ACHN (cell line): Measurements from ENCODE around the gene FLYWCH1.

ENCODE experiments used
- DNase-seq: peaks from one replicate; pipeline ENCODE4 v3.0.0-alpha.2; 2015
- in situ Hi-C: cut with HindIII; loops from 2 replicates; pipeline ENCODE4 v1.10.0; 2017; ENCODE audit warnings: low sequenced_read_pairs, low pct_ligation_motif_present, low pct_unique_long_range_greater_than_20kb

FLYWCH1 gene

DNA sequence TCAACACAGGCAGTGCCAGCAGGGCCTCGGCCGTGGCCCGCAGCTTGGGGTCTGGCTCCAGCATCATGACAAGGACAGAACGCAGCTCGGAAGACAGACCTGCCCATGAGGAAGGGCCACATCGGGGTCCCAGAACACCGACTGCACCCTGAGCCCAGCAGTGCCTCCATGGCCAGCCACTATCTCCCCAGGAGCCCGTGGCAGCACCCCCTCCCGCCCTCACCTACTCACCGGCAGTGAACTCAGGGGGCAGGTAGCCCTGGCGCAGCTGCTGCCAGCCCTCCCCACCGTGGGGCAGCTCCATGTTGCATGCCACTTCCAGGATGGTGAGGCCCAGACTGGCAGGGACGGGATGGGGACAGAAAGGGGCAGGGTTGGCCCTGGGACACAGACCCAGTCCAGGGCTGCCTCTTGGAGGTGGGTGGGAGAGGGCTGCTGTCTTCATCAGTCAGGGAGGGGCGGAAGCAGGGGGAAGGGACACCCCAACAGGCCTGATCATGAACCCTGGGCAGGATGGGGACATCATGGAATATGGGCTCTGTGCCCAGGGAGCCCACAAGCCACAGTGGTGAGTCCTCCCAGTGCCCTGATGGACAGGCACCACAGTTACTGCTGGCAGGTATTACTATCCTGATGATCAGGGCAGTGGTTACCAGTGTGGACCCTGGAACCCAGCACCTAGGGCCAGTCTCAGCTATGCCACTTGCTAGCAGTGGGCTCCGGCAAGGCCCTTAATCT, 62.8 kb downstream of the FLYWCH1 start:
- no peak for DNase-seq
- in situ Hi-C loops: no loop called here

- no peak for DNase-seq
- in situ Hi-C loops: no loop called here
Measured at GRCh38 chr16:2975161-2975795, 63.5 kb downstream of the FLYWCH1 start.

- in situ Hi-C loops: no loop called here
- no peak for DNase-seq
Measured at GRCh38 chr16:2976201-2976600, 64.5 kb downstream of the FLYWCH1 start.

DNA sequence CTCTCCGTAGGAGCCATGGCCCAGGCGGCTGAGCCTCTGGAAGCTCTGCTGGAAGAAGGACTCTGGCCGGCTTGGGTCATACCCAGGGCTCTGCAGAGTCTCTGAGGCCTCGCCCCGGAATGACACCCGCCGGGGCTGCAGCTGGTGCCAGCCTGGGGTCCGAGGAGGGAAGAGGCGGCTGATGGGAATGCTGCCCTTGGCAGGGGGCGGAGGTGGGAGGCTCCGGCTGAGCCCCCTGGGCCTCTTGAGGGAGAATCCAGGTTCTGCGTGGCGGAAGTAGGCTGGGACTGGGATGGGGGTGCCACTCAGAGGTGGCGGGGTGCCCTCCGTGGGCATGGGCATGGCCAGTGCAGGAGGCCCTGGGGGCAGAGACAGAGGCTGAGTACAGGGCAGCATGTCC, 64.9 kb downstream of the FLYWCH1 start:
- in situ Hi-C loops: no loop called here
- DNase-seq: no peak

- in situ Hi-C loops: no loop called here
- no peak for DNase-seq
Measured at GRCh38 chr16:2977440-2977839, 65.7 kb downstream of the FLYWCH1 start.

DNA sequence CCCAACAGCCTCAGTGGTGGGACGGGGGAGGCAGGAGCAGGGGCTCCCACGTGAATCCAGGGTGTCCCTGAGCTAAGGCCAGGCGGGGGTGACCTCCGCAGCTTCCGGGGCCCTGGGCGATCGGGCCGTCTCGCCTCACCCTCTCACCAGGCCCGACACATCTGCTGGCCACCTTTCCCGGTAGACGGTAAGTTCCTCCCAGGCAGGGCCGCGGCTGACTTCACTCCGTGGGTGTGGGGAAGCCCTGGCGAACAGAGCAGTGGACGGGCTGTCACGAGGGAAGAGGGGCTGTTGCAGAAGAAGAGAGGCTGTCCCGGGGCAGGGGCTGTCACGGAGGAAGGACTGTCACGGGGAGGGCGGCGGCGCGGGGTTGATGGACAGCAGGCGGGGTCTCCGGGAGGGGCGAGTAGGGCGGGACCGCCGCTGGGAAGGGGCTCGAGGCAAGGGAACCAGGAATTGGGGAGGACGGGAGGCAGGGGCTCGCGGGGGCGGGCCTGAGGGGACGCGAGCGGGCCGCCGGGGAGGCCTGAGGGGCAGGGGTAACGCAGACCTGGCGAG, 68.0 kb downstream of the FLYWCH1 start:
- in situ Hi-C loops: no loop called here
- no peak for DNase-seq

DNA sequence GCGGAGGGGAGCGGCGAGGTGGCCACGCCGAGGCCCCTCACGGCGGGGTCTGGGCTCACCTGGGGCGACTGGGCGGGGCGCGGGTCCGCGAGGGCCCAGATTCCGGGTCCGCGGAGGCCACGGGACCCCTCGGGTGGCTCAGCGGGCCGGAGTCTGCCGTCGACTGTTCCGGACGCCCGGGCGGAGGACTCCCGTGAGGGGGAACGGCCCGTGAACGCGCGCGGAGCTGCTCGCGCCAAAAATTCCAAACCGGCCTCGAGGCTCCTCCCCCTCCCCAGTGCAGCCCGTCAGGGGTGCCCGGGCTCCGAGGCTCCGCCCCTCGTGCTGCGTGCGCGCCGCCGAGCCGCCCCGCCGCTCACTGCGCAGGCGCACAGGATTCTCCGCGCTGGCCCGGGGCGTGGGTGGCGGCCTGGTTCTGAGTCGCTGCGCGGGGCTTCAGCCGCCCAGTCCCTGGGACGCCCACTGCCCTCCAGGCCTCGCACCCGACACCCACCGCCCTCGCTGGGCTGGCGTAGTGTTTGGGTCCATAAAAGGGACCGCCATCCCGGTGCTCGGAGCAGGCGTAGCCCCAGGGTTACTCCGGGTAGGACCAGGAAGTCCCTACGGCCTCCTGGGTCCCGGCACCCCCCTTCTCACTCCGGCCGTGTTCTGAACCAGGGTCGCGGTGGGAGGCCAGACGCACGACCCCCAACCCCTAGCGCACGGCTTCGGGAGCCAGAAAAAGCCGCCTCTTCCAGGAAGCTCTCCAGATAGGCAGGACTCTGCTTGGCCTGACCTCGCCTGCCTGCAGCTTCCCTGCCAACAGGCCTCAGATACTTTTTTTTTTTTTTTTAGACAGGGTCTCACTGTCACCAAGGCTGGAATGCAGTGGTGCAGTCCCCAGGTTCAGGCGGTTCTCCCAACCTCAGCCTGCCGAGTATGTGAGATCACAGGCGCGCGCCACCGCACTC, 68.8 kb downstream of the FLYWCH1 start, which contains the start of gene PKMYT1:
TSS of gene PKMYT1 (minus strand) at position 220 of the 950 bp plus-strand sequence. CDS start 789 bp downstream, outside the sequence.
- in situ Hi-C loops: no loop called here
- DNase-seq: peak; percentile 91

GRCh38 chr16:2981177-2981898, 69.6 kb downstream of the FLYWCH1 start:
- DNase-seq: no peak
- in situ Hi-C loops: no loop called here

GRCh38 chr16:2981899-2982250, 70.1 kb downstream of the FLYWCH1 start:
- no peak for DNase-seq
- in situ Hi-C loops: no loop called here

DNA sequence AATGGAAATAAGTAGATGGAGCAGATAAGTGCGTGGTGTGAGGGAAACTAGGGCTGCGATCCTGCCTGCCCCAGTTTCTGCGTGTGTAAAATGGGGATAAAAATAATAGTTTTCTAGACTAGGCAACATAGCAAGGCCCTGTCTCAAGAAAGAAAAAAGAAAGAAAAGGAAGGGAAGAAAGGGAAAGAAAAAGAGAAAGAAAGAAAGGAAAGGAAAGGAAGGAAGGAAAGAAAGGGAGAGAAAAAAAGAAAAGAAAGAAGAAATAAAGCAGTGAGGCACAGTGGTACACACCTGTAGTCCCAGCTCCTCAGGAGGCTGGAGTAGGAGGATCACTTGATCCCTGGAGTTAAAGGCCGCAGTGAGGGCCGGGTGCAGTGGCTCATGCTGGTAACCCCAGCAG, 70.7 kb downstream of the FLYWCH1 start:
- no peak for DNase-seq
- in situ Hi-C loops: no loop called here

GRCh38 chr16:2983706-2984136, 72.0 kb downstream of the FLYWCH1 start:
- peak; percentile 90 for DNase-seq
- in situ Hi-C loops: no loop called here

DNA sequence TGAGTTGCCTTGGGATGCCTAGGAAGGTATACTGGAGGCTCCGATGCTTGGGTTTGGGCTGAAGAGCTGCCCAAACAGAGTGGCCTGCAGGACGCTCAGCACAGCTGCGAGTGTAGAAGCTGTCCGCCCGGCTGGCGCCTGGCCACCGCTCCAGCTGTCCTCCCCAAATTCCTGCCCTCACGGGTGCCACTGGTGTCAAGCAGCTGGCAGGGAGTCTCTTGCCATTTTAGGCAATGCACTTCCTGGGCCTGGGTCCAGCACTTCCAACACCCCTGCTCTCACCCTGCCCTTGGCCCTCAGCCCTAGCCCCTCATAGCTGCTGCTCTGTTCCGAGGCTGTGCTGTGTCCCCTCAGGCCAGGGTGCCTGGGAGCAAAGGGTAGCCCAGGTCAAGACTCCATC, 73.7 kb downstream of the FLYWCH1 start:
- in situ Hi-C loops: no loop called here
- no peak for DNase-seq

GRCh38 chr16:2985893-2986355, 74.2 kb downstream of the FLYWCH1 start:
- in situ Hi-C loops: no loop called here

GRCh38 chr16:2986623-2987188, 75.0 kb downstream of the FLYWCH1 start:
- in situ Hi-C loops: no loop called here
- no peak for DNase-seq

More at GRCh38 chr16:2985893-2986355, 74.2 kb downstream of the FLYWCH1 start:
- DNase-seq: no peak

DNA sequence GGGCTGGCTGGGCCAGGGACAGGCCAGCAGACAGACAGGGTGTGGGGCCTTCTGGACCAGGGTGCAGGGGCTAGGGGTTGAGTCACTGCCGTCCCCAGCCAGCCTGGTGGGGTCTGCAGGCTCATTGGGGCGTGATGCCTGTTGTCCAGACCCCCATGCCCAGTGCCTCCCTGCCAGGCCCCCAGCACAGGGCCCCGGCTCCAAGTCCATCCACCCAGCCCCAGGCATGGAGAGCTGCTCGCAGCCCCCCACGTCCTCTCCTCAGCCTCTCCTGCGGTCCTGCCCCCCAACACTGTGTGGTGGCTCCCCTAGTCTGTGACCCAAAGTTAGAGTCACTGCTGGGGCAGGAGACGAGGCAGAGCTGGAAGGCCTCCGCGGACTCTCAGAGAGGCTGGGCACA, 75.6 kb downstream of the FLYWCH1 start:
- DNase-seq: no peak
- in situ Hi-C loops: no loop called here

DNA sequence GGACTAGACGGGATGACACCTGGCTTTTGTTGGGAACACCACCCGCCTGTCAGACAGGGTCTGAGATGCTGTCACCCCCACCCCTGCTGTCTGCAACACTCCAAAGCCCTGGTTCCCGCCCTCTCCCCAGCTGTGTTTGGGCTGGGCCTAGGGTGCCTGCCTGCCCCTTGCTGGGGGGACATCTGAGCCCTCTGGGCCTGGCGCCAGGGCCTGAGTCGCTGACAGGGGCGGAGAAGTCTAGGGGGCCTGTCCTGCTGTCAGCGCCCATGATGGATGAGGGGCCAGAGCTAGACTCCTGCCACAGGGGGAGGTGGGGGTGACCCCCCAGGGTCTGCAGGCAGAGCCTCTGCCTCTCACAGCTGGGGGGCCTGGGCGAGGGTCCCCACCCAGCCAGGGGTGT, 76.1 kb downstream of the FLYWCH1 start:
- DNase-seq: no peak
- in situ Hi-C loops: no loop called here

DNA sequence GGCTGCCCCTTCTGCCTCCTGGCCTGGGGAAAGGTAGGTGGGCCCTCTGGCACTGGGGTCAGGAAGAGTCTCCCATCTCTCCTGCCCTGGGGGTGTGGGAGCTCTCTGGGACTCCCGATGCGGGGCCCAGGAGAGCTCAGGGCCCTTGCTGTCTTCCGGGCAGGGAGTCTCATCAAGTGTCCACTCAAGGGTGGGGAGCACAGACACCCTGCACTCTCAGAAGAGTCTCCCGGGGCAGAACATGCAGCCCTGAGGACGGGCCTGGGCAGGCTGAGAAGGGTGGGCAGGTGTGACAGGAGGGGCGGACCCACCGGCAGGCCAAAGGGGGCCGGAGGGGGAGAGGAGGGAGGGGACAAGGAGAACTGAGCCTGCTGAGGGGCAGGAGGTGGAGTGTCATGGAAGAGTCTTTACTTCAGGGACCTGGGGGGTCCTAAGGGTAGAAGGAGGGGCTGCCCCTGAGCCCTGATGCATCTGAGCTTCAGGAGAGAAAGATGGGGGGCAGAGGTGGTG, 76.9 kb downstream of the FLYWCH1 start:
- DNase-seq: no peak
- in situ Hi-C loops: no loop called here

DNA sequence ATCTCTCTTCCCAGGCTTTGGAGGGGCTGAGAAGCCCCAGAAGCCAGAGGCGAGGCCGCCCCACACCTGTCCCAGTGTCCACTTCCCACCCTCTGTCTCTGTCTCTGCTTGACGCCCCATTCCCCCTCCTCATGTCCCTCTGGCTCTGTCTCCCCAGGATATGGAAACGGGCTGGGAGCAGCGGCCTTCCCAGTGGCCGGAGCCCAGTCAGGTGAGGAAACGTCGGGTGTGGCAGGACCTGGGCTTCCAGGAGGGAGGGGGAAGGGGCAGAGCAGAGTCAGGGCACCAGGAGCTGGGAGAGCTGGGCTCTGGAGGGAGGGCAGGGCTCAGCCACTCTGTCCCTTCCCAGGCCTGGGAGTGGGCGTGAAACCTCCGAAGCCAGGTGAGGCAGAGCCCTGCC, 79.2 kb downstream of the FLYWCH1 start:
- no peak for DNase-seq
- in situ Hi-C loops: no loop called here
